GM12878 (cell line): Measurements from ENCODE around the gene WNT9A.

ENCODE experiments used
- BMI1 ChIP-seq: fragments of 450-650 bp; IDR thresholded peaks from 2 replicates; pipeline ENCODE4 v1.6.1; 2016; ENCODE audit warnings: mild to moderate bottlenecking, moderate library complexity, borderline replicate concordance
- EP300 ChIP-seq, 2 experiments: fragments of 150-350 bp in 1 of 2; IDR thresholded peaks; 2 replicates each; pipeline ENCODE4 v1.6.1; 2011 to 2012; ENCODE audit warnings: low read depth in 2 of 2, low read length in 2 of 2, borderline replicate concordance in 1 of 2, improper control_type of control experiment in 1 of 2, inconsistent platforms in 1 of 2; ENCODE audit not compliant: control insufficient read depth in 1 of 2
- HCFC1 ChIP-seq: fragments of 150-350 bp; IDR thresholded peaks from 2 replicates; pipeline ENCODE4 v1.6.1; 2014; ENCODE audit warnings: low read length
- JUND ChIP-seq: IDR thresholded peaks from 2 replicates; pipeline ENCODE4 v1.6.1; 2012; ENCODE audit warnings: low read depth, mild to moderate bottlenecking, low read length, improper control_type of control experiment, moderate library complexity
- MEF2A ChIP-seq: IDR thresholded peaks from 2 replicates; pipeline ENCODE4 v1.6.1; 2011; ENCODE audit warnings: low read depth, mild to moderate bottlenecking, low read length, moderate library complexity; ENCODE audit not compliant: insufficient read depth
- NR2F1 ChIP-seq: fragments of 450-650 bp; conservative IDR thresholded peaks from 2 replicates; pipeline ENCODE4 v1.6.1; 2017; ENCODE audit warnings: mild to moderate bottlenecking
- POLR2A ChIP-seq: IDR thresholded peaks from 2 replicates; pipeline ENCODE4 v1.6.1; 2011; ENCODE audit warnings: low read depth, mild to moderate bottlenecking, low read length
- SP1 ChIP-seq: IDR thresholded peaks from one replicate; pipeline ENCODE4 v1.6.1; 2011; ENCODE audit warnings: low read depth, low read length
- SUZ12 ChIP-seq: fragments of 200-600 bp; sonication (generic); IDR thresholded peaks from one replicate; pipeline ENCODE4 v1.6.1; 2018; ENCODE audit warnings: antibody characterized with exemption, mild to moderate bottlenecking; ENCODE audit not compliant: unreplicated experiment
- ZSCAN29 ChIP-seq: fragments of 450-650 bp; IDR thresholded peaks from 2 replicates; pipeline ENCODE4 v1.6.1; 2017; ENCODE audit warnings: mild to moderate bottlenecking, moderate library complexity
- TF ChIP-seq, protein P1 (sequence below), 3 experiments: IDR thresholded peaks in 2 of 3; conservative IDR thresholded peaks in 1 of 3; 2 replicates each; pipeline ENCODE4 v1.5.1; 2011; ENCODE audit warnings: low read depth in 3 of 3, low read length in 3 of 3, mild to moderate bottlenecking in 3 of 3, control low read depth in 2 of 3, moderate library complexity in 2 of 3, inconsistent platforms in 1 of 3, mixed read lengths in 1 of 3; ENCODE audit not compliant: control insufficient read depth in 2 of 3, insufficient read depth in 1 of 3; ENCODE audit errors: extremely low read depth in 1 of 3
- TF ChIP-seq, protein P2 (sequence below): fragments of 450-650 bp; conservative IDR thresholded peaks from 2 replicates; pipeline ENCODE4 v1.6.1; 2017; ENCODE audit warnings: mild to moderate bottlenecking, moderate library complexity
- TF ChIP-seq, protein P3 (sequence below): fragments of 150-350 bp; IDR thresholded peaks from 2 replicates; pipeline ENCODE4 v1.6.1; 2016; ENCODE audit warnings: low read depth, low read length
- TF ChIP-seq, protein P4 (sequence below): IDR thresholded peaks from 2 replicates; pipeline ENCODE4 v1.6.1; 2012; ENCODE audit warnings: mild to moderate bottlenecking, low read depth, low read length

DNA sequence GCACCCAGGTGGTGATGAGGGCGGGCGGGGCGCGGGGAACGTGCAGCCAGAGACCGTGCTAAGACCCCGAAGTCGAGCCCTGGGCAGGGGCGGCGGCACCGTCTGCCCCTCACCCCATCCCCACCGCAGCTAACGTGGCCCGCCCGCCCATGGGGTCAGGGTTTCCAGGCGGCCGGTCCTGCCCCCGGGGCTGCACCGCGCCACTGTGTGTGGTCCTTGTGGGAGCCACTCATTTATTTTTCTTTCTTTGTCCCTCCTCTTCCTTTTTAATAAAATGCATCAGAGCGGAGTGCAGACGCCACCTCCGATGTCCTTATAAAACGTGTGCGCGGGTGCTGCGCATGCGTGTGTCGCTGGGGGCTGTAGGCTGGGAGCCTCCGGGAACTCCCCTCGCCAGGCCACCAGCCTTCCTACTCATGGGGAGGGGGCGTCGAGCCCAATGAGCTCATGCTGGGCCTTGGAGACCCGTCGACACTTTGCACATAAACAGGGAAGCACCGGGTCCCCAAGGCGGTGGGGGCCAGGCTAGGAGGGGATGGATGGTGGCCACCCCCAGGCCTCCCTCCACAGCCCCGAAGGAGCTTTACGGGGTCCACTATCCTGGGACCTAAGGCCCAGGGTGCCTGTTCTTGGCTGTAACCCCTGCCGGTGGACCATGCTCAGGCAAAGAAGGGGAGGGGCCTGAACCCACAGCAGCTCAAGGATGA lies 59.9 kb downstream of the WNT9A start:
- TF ChIP-seq, protein P1, sequence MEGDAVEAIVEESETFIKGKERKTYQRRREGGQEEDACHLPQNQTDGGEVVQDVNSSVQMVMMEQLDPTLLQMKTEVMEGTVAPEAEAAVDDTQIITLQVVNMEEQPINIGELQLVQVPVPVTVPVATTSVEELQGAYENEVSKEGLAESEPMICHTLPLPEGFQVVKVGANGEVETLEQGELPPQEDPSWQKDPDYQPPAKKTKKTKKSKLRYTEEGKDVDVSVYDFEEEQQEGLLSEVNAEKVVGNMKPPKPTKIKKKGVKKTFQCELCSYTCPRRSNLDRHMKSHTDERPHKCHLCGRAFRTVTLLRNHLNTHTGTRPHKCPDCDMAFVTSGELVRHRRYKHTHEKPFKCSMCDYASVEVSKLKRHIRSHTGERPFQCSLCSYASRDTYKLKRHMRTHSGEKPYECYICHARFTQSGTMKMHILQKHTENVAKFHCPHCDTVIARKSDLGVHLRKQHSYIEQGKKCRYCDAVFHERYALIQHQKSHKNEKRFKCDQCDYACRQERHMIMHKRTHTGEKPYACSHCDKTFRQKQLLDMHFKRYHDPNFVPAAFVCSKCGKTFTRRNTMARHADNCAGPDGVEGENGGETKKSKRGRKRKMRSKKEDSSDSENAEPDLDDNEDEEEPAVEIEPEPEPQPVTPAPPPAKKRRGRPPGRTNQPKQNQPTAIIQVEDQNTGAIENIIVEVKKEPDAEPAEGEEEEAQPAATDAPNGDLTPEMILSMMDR (IDR thresholded peaks at IDR 0.05 in 2 of 3, conservative IDR thresholded peaks at IDR 0.05 in 1 of 3; ENCODE audit: control insufficient read depth in 2 of 3, extremely low read depth in 1 of 3, insufficient read depth in 1 of 3, low read depth in 3 of 3, low read length in 3 of 3) = no peak
- TF ChIP-seq ZSCAN29 = no peak
- TF ChIP-seq JUND = no peak
- TF ChIP-seq SUZ12 = no peak
- TF ChIP-seq POLR2A = no peak
- TF ChIP-seq, protein P2, sequence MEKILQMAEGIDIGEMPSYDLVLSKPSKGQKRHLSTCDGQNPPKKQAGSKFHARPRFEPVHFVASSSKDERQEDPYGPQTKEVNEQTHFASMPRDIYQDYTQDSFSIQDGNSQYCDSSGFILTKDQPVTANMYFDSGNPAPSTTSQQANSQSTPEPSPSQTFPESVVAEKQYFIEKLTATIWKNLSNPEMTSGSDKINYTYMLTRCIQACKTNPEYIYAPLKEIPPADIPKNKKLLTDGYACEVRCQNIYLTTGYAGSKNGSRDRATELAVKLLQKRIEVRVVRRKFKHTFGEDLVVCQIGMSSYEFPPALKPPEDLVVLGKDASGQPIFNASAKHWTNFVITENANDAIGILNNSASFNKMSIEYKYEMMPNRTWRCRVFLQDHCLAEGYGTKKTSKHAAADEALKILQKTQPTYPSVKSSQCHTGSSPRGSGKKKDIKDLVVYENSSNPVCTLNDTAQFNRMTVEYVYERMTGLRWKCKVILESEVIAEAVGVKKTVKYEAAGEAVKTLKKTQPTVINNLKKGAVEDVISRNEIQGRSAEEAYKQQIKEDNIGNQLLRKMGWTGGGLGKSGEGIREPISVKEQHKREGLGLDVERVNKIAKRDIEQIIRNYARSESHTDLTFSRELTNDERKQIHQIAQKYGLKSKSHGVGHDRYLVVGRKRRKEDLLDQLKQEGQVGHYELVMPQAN = no peak
- TF ChIP-seq EP300 (IDR thresholded peaks at IDR 0.05; ENCODE audit: borderline replicate concordance in 1 of 2, control insufficient read depth in 1 of 2, low read depth in 2 of 2, low read length in 2 of 2) = no peak
- TF ChIP-seq SP1 = no peak
- TF ChIP-seq, protein P3, sequence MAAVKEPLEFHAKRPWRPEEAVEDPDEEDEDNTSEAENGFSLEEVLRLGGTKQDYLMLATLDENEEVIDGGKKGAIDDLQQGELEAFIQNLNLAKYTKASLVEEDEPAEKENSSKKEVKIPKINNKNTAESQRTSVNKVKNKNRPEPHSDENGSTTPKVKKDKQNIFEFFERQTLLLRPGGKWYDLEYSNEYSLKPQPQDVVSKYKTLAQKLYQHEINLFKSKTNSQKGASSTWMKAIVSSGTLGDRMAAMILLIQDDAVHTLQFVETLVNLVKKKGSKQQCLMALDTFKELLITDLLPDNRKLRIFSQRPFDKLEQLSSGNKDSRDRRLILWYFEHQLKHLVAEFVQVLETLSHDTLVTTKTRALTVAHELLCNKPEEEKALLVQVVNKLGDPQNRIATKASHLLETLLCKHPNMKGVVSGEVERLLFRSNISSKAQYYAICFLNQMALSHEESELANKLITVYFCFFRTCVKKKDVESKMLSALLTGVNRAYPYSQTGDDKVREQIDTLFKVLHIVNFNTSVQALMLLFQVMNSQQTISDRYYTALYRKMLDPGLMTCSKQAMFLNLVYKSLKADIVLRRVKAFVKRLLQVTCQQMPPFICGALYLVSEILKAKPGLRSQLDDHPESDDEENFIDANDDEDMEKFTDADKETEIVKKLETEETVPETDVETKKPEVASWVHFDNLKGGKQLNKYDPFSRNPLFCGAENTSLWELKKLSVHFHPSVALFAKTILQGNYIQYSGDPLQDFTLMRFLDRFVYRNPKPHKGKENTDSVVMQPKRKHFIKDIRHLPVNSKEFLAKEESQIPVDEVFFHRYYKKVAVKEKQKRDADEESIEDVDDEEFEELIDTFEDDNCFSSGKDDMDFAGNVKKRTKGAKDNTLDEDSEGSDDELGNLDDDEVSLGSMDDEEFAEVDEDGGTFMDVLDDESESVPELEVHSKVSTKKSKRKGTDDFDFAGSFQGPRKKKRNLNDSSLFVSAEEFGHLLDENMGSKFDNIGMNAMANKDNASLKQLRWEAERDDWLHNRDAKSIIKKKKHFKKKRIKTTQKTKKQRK = no peak
- TF ChIP-seq MEF2A = no peak
- no peak for TF ChIP-seq HCFC1
- TF ChIP-seq BMI1 = no peak
- no peak for TF ChIP-seq NR2F1
- TF ChIP-seq, protein P4, sequence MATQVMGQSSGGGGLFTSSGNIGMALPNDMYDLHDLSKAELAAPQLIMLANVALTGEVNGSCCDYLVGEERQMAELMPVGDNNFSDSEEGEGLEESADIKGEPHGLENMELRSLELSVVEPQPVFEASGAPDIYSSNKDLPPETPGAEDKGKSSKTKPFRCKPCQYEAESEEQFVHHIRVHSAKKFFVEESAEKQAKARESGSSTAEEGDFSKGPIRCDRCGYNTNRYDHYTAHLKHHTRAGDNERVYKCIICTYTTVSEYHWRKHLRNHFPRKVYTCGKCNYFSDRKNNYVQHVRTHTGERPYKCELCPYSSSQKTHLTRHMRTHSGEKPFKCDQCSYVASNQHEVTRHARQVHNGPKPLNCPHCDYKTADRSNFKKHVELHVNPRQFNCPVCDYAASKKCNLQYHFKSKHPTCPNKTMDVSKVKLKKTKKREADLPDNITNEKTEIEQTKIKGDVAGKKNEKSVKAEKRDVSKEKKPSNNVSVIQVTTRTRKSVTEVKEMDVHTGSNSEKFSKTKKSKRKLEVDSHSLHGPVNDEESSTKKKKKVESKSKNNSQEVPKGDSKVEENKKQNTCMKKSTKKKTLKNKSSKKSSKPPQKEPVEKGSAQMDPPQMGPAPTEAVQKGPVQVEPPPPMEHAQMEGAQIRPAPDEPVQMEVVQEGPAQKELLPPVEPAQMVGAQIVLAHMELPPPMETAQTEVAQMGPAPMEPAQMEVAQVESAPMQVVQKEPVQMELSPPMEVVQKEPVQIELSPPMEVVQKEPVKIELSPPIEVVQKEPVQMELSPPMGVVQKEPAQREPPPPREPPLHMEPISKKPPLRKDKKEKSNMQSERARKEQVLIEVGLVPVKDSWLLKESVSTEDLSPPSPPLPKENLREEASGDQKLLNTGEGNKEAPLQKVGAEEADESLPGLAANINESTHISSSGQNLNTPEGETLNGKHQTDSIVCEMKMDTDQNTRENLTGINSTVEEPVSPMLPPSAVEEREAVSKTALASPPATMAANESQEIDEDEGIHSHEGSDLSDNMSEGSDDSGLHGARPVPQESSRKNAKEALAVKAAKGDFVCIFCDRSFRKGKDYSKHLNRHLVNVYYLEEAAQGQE = no peak
